Endothelial cell of umbilical vein (primary cell): Measurements from ENCODE around the gene DLEC1.

Experiments
- CTCF ChIP-seq, 2 donors: IDR thresholded peaks; 1 replicate in 1 of 2; 2 replicates in 1 of 2; pipeline ENCODE4 v1.5.1; 2011; ENCODE audit warnings: low read length in 2 of 2, mild to moderate bottlenecking in 2 of 2, moderate library complexity in 2 of 2, control low read depth in 1 of 2, inconsistent platforms in 1 of 2, low read depth in 1 of 2; ENCODE audit not compliant: insufficient read depth in 1 of 2; ENCODE audit errors: extremely low read depth in 1 of 2
- EZH2 ChIP-seq: IDR thresholded peaks from 2 replicates; pipeline ENCODE4 v1.6.1; 2012; ENCODE audit warnings: borderline replicate concordance, low read depth, mild to moderate bottlenecking, moderate library complexity, low read length, inconsistent platforms; ENCODE audit not compliant: severe bottlenecking
- FOS ChIP-seq: IDR thresholded peaks from 2 replicates; pipeline ENCODE4 v1.6.1; 2011; ENCODE audit warnings: mild to moderate bottlenecking, low read length, moderate library complexity, borderline replicate concordance; ENCODE audit not compliant: insufficient read depth
- GATA2 ChIP-seq: IDR thresholded peaks from 2 replicates; pipeline ENCODE4 v1.7.0; 2011; ENCODE audit warnings: low read depth, mild to moderate bottlenecking, moderate library complexity, mixed read lengths, low read length; ENCODE audit not compliant: insufficient read length, insufficient read depth
- JUN ChIP-seq: IDR thresholded peaks from 2 replicates; pipeline ENCODE4 v1.6.1; 2011; ENCODE audit warnings: borderline replicate concordance, low read depth; ENCODE audit not compliant: insufficient read length, insufficient read depth
- MYC ChIP-seq: IDR thresholded peaks from one replicate; pipeline ENCODE4 v1.6.1; 2011; ENCODE audit warnings: mild to moderate bottlenecking, low read depth, low read length
- POLR2A ChIP-seq: IDR thresholded peaks from 2 replicates; pipeline ENCODE4 v1.6.1; 2012; ENCODE audit warnings: low read depth, mild to moderate bottlenecking, control low read depth, low read length
- POLR2AphosphoS5 ChIP-seq: IDR thresholded peaks from 2 replicates; pipeline ENCODE4 v1.6.1; 2012; ENCODE audit warnings: low read depth, mild to moderate bottlenecking, control low read depth, low read length, moderate library complexity; ENCODE audit not compliant: insufficient read depth
- TF ChIP-seq, protein P1 (sequence below): IDR thresholded peaks from 2 replicates; pipeline ENCODE4 v1.6.1; 2011; ENCODE audit not compliant: insufficient read depth, insufficient read length

GRCh38 chr3:38114052-38114874 lies 75.3 kb downstream of the DLEC1 start:
- TF ChIP-seq, protein P1, sequence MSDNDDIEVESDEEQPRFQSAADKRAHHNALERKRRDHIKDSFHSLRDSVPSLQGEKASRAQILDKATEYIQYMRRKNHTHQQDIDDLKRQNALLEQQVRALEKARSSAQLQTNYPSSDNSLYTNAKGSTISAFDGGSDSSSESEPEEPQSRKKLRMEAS: no peak
- TF ChIP-seq CTCF (IDR thresholded peaks at IDR 0.05; ENCODE audit: extremely low read depth in 1 of 2, insufficient read depth in 1 of 2, low read depth in 1 of 2, low read length in 2 of 2) (no peak), POLR2AphosphoS5 (no peak), MYC (no peak), POLR2A (no peak), JUN (no peak), EZH2 (no peak), GATA2 (no peak), FOS (no peak)
